Astrocyte of the cerebellum (primary cell): ENCODE data around the gene SH3RF3.

ENCODE experiments used
- DNase-seq: peaks from one replicate; pipeline ENCODE4 v3.0.0-alpha.2; 2011; ENCODE audit warnings: low read depth
- H3K4me3 ChIP-seq: 2 replicates; pipeline ENCODE4 v1.5.1; 2011; ENCODE audit warnings: mild to moderate bottlenecking, low read depth, low read length, moderate library complexity
- in situ Hi-C: cut with HindIII; loops from 2 replicates; pipeline ENCODE4 v1.10.0; 2017; ENCODE audit warnings: low sequenced_read_pairs
- TF ChIP-seq, protein P1 (sequence below): IDR thresholded peaks from 2 replicates; pipeline ENCODE4 v1.5.1; 2012; ENCODE audit warnings: low read length, low read depth, moderate library complexity, mild to moderate bottlenecking; ENCODE audit errors: missing control alignments

SH3RF3 gene

GRCh38 chr2:109480486-109481195 is 351.6 kb downstream of the SH3RF3 start:
- no peak for DNase-seq
- in situ Hi-C loops = no loop called here
- no peak overlapping the region for H3K4me3 ChIP-seq
- TF ChIP-seq, protein P1, sequence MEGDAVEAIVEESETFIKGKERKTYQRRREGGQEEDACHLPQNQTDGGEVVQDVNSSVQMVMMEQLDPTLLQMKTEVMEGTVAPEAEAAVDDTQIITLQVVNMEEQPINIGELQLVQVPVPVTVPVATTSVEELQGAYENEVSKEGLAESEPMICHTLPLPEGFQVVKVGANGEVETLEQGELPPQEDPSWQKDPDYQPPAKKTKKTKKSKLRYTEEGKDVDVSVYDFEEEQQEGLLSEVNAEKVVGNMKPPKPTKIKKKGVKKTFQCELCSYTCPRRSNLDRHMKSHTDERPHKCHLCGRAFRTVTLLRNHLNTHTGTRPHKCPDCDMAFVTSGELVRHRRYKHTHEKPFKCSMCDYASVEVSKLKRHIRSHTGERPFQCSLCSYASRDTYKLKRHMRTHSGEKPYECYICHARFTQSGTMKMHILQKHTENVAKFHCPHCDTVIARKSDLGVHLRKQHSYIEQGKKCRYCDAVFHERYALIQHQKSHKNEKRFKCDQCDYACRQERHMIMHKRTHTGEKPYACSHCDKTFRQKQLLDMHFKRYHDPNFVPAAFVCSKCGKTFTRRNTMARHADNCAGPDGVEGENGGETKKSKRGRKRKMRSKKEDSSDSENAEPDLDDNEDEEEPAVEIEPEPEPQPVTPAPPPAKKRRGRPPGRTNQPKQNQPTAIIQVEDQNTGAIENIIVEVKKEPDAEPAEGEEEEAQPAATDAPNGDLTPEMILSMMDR = no peak

GRCh38 chr2:109481196-109481555 is 352.2 kb downstream of the SH3RF3 start:
- H3K4me3 ChIP-seq = no peak overlapping the region
- DNase-seq = no peak
- TF ChIP-seq, protein P1 = no peak
- in situ Hi-C loops = no loop called here

DNA sequence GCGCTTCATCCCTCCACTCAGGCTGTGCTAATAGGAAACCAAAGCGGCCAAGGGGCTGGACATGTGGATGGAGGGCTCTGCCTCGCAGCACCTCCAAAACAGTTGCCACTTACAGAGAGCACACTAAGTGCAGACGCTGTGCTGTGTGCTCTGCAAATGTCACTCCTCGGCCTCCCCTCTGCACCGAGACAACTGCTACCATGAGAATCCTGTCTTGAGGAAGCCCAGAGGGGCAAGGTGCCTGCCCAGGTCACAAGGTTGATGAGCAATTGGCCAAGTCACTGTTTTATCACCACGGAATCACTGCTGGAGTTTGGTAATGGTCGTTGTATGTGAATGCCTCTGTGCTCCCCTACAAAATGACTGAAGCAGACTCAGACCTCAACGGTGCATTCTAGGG is 352.6 kb downstream of the SH3RF3 start:
- H3K4me3 ChIP-seq = no peak overlapping the region
- DNase-seq = no peak
- in situ Hi-C loops = no loop called here
- TF ChIP-seq, protein P1 = no peak

DNA sequence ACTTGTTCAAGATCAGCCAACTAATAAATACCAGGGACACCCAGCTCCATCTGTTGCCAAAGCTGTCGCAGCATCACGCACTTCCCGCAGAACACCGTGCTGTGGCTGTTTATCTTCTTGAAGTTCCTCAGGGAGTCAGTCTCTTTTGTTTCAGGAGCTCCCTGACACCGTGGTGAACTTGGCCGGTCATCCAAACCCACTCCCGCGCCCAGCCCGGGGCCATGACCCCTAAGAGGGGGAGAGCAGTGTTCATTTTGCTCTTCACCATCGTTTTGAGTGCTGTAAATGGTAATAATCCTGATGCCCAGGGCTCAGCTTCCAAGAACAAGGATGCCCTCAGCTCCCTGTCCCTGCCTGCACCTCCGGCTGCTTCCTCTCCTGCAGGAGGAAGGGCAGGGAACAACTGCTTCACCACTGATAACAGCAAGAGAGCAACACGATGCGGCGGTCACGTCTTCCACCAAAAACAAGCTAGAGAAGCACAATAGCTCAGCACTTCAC is 353.4 kb downstream of the SH3RF3 start:
- in situ Hi-C loops = no loop called here
- DNase-seq = no peak
- TF ChIP-seq, protein P1 = no peak
- no peak overlapping the region for H3K4me3 ChIP-seq

DNA sequence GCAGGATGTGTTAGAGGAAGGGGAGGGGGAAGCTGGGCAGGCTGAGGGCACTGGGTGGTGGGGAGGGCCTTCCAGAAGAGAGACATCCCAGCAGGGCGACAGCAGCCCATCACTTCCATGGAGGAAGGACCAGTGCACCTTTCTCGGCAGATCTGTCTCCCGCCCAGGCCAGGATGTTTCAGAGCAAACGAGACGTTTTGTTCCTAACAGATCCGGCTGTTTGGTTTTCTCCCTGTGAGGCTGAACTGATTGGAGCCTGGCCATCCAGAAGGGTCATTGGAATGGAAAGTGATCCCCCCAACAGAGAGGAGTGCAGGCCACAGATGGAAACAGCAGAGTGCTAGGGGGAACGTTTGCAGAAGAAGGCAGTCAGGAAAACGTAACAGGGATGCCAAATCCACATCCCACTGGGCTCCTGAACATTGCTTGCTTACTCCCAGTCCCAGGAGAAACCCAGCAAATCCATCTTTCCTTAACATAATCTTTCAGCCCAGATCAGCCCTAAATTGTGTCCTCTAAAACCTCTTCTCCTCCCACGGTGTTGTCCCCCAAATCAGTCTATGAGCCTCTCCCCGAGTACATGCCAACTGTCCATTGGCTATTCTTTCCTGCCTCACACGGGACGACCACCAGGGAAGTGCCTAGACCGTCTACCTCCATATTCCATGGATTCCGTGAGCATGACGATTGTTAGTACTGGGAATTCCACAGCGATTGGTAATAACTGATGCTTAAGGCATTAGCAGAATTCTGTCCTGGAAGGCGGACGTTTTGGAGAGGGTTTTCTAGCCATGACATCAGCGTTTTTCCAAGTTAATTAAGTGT is 357.9 kb downstream of the SH3RF3 start:
- no peak overlapping the region for H3K4me3 ChIP-seq
- peak; percentile 82 for DNase-seq
- in situ Hi-C loops = no loop called here
- TF ChIP-seq, protein P1 = no peak

- TF ChIP-seq, protein P1 = no peak
- no peak for DNase-seq
- no peak overlapping the region for H3K4me3 ChIP-seq
- in situ Hi-C loops = no loop called here
Measured at GRCh38 chr2:109487536-109487869, 358.5 kb downstream of the SH3RF3 start.
